Neuronal stem cell (in vitro differentiated cells): ENCODE data around the gene CREBL2.

ENCODE experiments used
- DNase-seq: peaks from one replicate; pipeline ENCODE4 v3.0.0-alpha.2; 2013; ENCODE audit warnings: low spot score
- H2AFZ ChIP-seq: one replicate; pipeline ENCODE4 v1.6.1; 2013; ENCODE audit warnings: mild to moderate bottlenecking, low read length, inconsistent platforms
- H2AK5ac ChIP-seq: 2 replicates; pipeline ENCODE4 v1.6.1; 2013; ENCODE audit warnings: low read depth, mild to moderate bottlenecking, inconsistent platforms, low read length, moderate library complexity, mixed read lengths
- H2BK120ac ChIP-seq: 2 replicates; pipeline ENCODE4 v1.6.1; 2013; ENCODE audit warnings: low read depth, mild to moderate bottlenecking, inconsistent platforms, low read length, moderate library complexity, mixed read lengths
- H2BK12ac ChIP-seq: one replicate; pipeline ENCODE4 v1.6.1; 2013; ENCODE audit warnings: low read length, inconsistent platforms
- H2BK15ac ChIP-seq: 2 replicates; pipeline ENCODE4 v1.6.1; 2013; ENCODE audit warnings: mild to moderate bottlenecking, low read length, inconsistent platforms, mixed read lengths
- H2BK5ac ChIP-seq: one replicate; pipeline ENCODE4 v1.6.1; 2013; ENCODE audit warnings: inconsistent platforms, mild to moderate bottlenecking, low read length, moderate library complexity
- H3K14ac ChIP-seq: one replicate; pipeline ENCODE4 v1.6.1; 2013; ENCODE audit warnings: low read length, inconsistent platforms
- H3K18ac ChIP-seq: 2 replicates; pipeline ENCODE4 v1.6.1; 2013; ENCODE audit warnings: low read length, inconsistent platforms
- H3K23ac ChIP-seq: 2 replicates; pipeline ENCODE4 v1.6.1; 2013; ENCODE audit warnings: low read depth, mild to moderate bottlenecking, mixed read lengths, low read length, inconsistent platforms; ENCODE audit not compliant: poor library complexity
- H3K27ac ChIP-seq: replicated peaks from 3 replicates; pipeline ENCODE4 v1.5.1; 2013; ENCODE audit warnings: low read length, inconsistent platforms
- H3K27me3 ChIP-seq, 3 experiments: 2 replicates each; pipeline ENCODE4 v1.6.1; 2013; ENCODE audit warnings: low read length in 3 of 3, mild to moderate bottlenecking in 2 of 3, inconsistent platforms in 1 of 3, low read depth in 1 of 3, mixed read lengths in 1 of 3, moderate library complexity in 1 of 3; ENCODE audit not compliant: control insufficient read depth in 3 of 3, insufficient read depth in 3 of 3
- H3K36me3 ChIP-seq, 2 donors: replicated peaks in 1 of 2; 2 replicates each; pipeline ENCODE4 v1.6.1; 2013; ENCODE audit warnings: low read length in 2 of 2; ENCODE audit not compliant: control insufficient read depth in 2 of 2, insufficient read depth in 2 of 2
- H3K4ac ChIP-seq: 2 replicates; pipeline ENCODE4 v1.6.1; 2013; ENCODE audit warnings: inconsistent platforms, mild to moderate bottlenecking, low read length, moderate library complexity
- H3K4me1 ChIP-seq, 2 donors: 1 replicate in 1 of 2; 2 replicates in 1 of 2; pipeline ENCODE4 v1.6.1; 2013; ENCODE audit warnings: low read length in 2 of 2, low read depth in 1 of 2; ENCODE audit not compliant: control insufficient read depth in 2 of 2, insufficient read depth in 1 of 2
- H3K4me2 ChIP-seq: one replicate; pipeline ENCODE4 v1.6.1; 2013; ENCODE audit warnings: mild to moderate bottlenecking, low read length, inconsistent platforms; ENCODE audit not compliant: insufficient read depth, poor library complexity, severe bottlenecking
- H3K4me3 ChIP-seq, 2 donors: 2 replicates each; pipeline ENCODE4 v1.5.1; 2013; ENCODE audit warnings: low read length in 2 of 2, mild to moderate bottlenecking in 2 of 2, inconsistent platforms in 1 of 2, moderate library complexity in 1 of 2
- H3K79me1 ChIP-seq: one replicate; pipeline ENCODE4 v1.6.1; 2013; ENCODE audit warnings: low read depth, mild to moderate bottlenecking, inconsistent platforms, low read length, moderate library complexity
- H3K9ac ChIP-seq: one replicate; pipeline ENCODE4 v1.6.1; 2013; ENCODE audit warnings: mild to moderate bottlenecking, low read depth, low read length, inconsistent platforms; ENCODE audit not compliant: poor library complexity
- H3K9me3 ChIP-seq, 2 donors: replicated peaks in 1 of 2; 2 replicates each; pipeline versions ENCODE3 to v1.6.1; 2013; ENCODE audit warnings: low read length in 2 of 2, mild to moderate bottlenecking in 2 of 2, inconsistent platforms in 1 of 2, low read depth in 1 of 2, mixed read lengths in 1 of 2, moderate library complexity in 1 of 2; ENCODE audit not compliant: control insufficient read depth in 2 of 2, insufficient read depth in 1 of 2
- H4K8ac ChIP-seq: one replicate; pipeline ENCODE4 v1.6.1; 2013; ENCODE audit warnings: low read depth, mild to moderate bottlenecking, inconsistent platforms, low read length, moderate library complexity
- H4K91ac ChIP-seq: one replicate; pipeline ENCODE4 v1.6.1; 2013; ENCODE audit warnings: low read length, low read depth, mild to moderate bottlenecking, inconsistent platforms; ENCODE audit not compliant: poor library complexity
- WGBS, 2 donors: extraction: QIAGEN DNeasy Blood & Tissue Kit; methylation state at CpG; one replicate each; pipeline ENCODE4 v1.1.7; 2013; ENCODE audit warnings: missing lambda C conversion rate in 2 of 2, mixed read lengths in 1 of 2; ENCODE audit not compliant: insufficient read length in 2 of 2, insufficient replicate concordance in 1 of 2; ENCODE audit errors: extremely low coverage in 2 of 2; 5-methylcytosine and 5-hydroxymethylcytosine counted together

Gene CREBL2

DNA sequence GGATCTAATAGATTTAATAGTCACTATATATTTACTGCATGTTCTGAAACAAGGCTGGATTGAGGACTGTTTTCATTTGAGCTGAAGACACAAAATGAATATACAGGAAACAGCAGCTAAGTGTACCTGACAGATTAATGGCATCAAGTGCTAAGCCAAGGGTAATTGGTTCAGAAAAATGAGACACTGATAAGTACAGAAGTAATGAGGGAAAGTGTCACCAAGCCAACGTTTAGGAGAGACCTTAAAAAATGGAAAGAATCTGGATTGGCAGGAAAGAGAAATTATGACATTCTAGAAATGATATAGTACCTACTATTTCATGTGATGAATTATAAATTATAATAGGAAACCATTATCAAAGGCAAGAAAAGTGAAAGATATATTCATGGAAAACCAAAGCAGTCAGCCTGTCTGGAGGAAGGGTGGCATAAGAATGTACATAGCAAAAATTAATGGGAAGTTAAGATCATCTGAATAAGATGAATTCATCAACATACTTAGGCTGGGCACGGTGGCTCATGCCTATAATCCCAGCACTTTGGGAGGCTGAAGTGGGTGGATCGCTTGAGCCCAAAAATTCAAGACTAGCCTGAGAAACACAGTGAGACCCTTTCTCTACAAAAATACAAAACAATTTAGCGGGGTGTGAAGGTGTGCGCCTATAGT, 28.0 kb upstream of the CREBL2 start:
- H2AFZ ChIP-seq, result no peak overlapping the region
- no peaks in the 10 kb centered on the region for H3K9me3 ChIP-seq
- no peak overlapping the region for H2AK5ac ChIP-seq
- H3K4me2 ChIP-seq, result no peak overlapping the region
- H3K14ac ChIP-seq, result no peak overlapping the region
- no peak overlapping the region for H3K27ac ChIP-seq
- no peak for DNase-seq
- no peaks in the 10 kb centered on the region for H3K4me1 ChIP-seq
- no peak overlapping the region for H2BK120ac ChIP-seq
- H3K23ac ChIP-seq, result no peak overlapping the region
- no peak overlapping the region for H4K91ac ChIP-seq
- H3K27me3 ChIP-seq, result peaks cover 0 to 14% (median 0%) of the 10 kb centered on the region in 3 experiments
- H4K8ac ChIP-seq, result no peak overlapping the region
- no peak overlapping the region for H3K9ac ChIP-seq
- no peak overlapping the region for H2BK5ac ChIP-seq
- no peak overlapping the region for H3K4ac ChIP-seq
- no peaks in the 10 kb centered on the region for H3K36me3 ChIP-seq
- H2BK15ac ChIP-seq, result no peak overlapping the region
- WGBS, 2 donors, result no CpG with 5 or more reads among the region's 5 CpGs
- no peak overlapping the region for H3K4me3 ChIP-seq
- no peak overlapping the region for H2BK12ac ChIP-seq
- no peak overlapping the region for H3K18ac ChIP-seq
- H3K79me1 ChIP-seq, result no peaks in the 10 kb centered on the region

- H3K27ac ChIP-seq, result no peak overlapping the region
- H4K91ac ChIP-seq, result no peak overlapping the region
- H3K4me3 ChIP-seq, result no peak overlapping the region
- DNase-seq, result no peak
- H2AFZ ChIP-seq, result no peak overlapping the region
- no peak overlapping the region for H3K18ac ChIP-seq
- no peaks in the 10 kb centered on the region for H3K4me1 ChIP-seq
- H2AK5ac ChIP-seq, result no peak overlapping the region
- no peak overlapping the region for H2BK5ac ChIP-seq
- no peak overlapping the region for H2BK120ac ChIP-seq
- WGBS, 2 donors, result no CpG with 5 or more reads among the region's 2 CpGs
- H3K36me3 ChIP-seq, result no peaks in the 10 kb centered on the region
- H2BK15ac ChIP-seq, result no peak overlapping the region
- H4K8ac ChIP-seq, result no peak overlapping the region
- H3K27me3 ChIP-seq, result peaks cover 0 to 14% (median 0%) of the 10 kb centered on the region in 3 experiments
- no peak overlapping the region for H3K23ac ChIP-seq
- H3K4ac ChIP-seq, result no peak overlapping the region
- H2BK12ac ChIP-seq, result no peak overlapping the region
- H3K9me3 ChIP-seq, result no peaks in the 10 kb centered on the region
- no peak overlapping the region for H3K4me2 ChIP-seq
- H3K79me1 ChIP-seq, result no peaks in the 10 kb centered on the region
- H3K14ac ChIP-seq, result no peak overlapping the region
- H3K9ac ChIP-seq, result no peak overlapping the region
Observed at GRCh38 chr12:12585115-12585863, 26.4 kb upstream of the CREBL2 start.

DNA sequence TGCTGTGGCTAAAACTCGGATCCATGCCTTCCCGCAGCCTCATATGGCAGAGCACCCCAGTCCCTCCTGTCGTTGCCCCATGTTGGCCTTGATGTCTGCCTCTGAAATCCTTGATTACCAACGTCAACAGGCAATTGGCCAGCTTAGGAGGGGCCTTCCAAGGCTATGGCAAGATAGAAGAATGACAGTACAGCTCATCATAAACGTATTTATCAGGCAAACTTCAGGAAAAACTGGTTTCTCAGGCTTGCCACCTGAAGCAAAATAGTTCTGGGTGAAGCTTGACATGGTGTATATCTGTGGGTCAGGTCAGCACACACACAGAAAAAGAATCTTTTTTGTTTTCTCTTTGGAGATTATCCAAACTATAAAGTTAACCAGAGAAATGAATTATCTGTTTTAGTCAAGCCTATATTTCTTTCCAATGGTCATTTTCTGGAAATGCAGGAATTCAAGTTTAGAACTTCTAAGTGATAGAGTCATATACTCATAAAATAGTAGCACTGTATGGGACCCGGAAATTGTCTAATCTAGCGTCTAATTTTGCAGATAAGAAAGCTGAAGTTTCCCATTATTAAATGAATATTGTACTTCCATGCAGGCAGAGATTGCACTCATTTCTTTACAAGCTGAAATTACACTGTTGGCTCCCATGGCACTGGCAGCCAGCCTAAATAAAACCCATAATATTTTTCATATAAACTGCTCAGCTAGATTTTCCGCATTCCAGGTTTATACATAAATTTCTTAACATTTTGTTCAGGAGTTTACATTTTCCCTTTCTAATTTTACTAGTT, 24.6 kb upstream of the CREBL2 start:
- Histone ChIP-seq H4K8ac (no peak overlapping the region), H3K36me3 (no peaks in the 10 kb centered on the region), H3K9me3 (no peaks in the 10 kb centered on the region), H2AK5ac (no peak overlapping the region), H3K4ac (no peak overlapping the region), H3K9ac (no peak overlapping the region), H3K4me3 (no peak overlapping the region), H3K4me1 (no peaks in the 10 kb centered on the region), H4K91ac (no peak overlapping the region), H3K4me2 (no peak overlapping the region), H3K79me1 (no peaks in the 10 kb centered on the region), H2AFZ (no peak overlapping the region), H3K14ac (no peak overlapping the region), H3K18ac (no peak overlapping the region), H3K27me3 (peaks cover 0 to 14% (median 0%) of the 10 kb centered on the region in 3 experiments), H3K23ac (no peak overlapping the region), H3K27ac (no peak overlapping the region), H2BK15ac (no peak overlapping the region), H2BK12ac (no peak overlapping the region), H2BK5ac (no peak overlapping the region), H2BK120ac (no peak overlapping the region)
- DNase-seq, result no peak
- no CpG with 5 or more reads among the region's 8 CpGs for WGBS, 2 donors

DNA sequence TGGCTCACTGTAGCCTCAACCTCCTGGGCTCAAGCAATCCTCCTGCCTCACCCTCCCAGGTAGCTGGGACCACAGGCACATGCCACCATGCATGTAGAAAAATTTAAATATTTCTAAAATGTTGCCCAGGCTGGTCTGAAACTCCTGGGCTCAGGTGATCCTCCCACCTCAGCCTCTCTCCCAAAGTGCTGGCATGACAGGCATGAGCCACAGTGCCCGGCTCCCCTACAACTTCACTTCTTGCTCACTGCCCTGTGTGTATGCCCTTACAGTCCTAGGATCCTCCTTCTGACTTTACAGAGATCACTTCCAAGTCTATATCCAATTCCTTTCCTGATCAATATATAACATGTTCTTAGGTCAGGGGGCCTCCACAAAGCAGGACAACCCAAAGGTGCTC, 23.8 kb upstream of the CREBL2 start:
- WGBS, 2 donors, result no CpG with 5 or more reads among the region's 1 CpG
- Histone ChIP-seq H3K14ac (no peak overlapping the region), H3K27me3 (peaks cover 0 to 14% (median 0%) of the 10 kb centered on the region in 3 experiments), H4K8ac (no peak overlapping the region), H3K79me1 (no peaks in the 10 kb centered on the region), H3K4me3 (no peak overlapping the region), H2AFZ (no peak overlapping the region), H2BK15ac (no peak overlapping the region), H2AK5ac (no peak overlapping the region), H2BK12ac (no peak overlapping the region), H3K18ac (no peak overlapping the region), H2BK5ac (no peak overlapping the region), H4K91ac (no peak overlapping the region), H3K4me2 (no peak overlapping the region), H3K36me3 (no peaks in the 10 kb centered on the region), H3K9ac (no peak overlapping the region), H3K9me3 (no peaks in the 10 kb centered on the region), H3K4ac (no peak overlapping the region), H3K27ac (no peak overlapping the region), H2BK120ac (no peak overlapping the region), H3K23ac (no peak overlapping the region), H3K4me1 (no peaks in the 10 kb centered on the region)
- DNase-seq, result no peak
